Endothelial cell of umbilical vein (primary cell): ENCODE data around the gene OR8G5. TPM values are rescaled to one million over a fixed set of nuclear protein-coding genes. Genes with fewer than 3 reads are reported as not detected.

Experiments used
- BruUV-seq: library from RNA; stranded (reverse); fragments of 400-500 nt; replicated peaks from 2 replicates; lab custom pipeline; 2021; lab: Mats Ljungman, UMichigan
- CTCF ChIA-PET: fragments of 300-600, 350-600 bp; sonication (Branson Sonifier 250); formaldehyde crosslinking; loops from one replicate; lab custom pipeline; 2021; ENCODE audit warnings: antibody characterized with exemption, inconsistent platforms; lab: Charles Lee
- POLR2A ChIA-PET: fragments of 300-600, 350-600 bp; sonication (Branson Sonifier 250); formaldehyde crosslinking; loops from one replicate; lab custom pipeline; 2021; ENCODE audit warnings: antibody characterized with exemption, inconsistent platforms; lab: Charles Lee
- DNase-seq: peaks from one replicate; pipeline ENCODE4 v3.0.0-alpha.2; 2011; ENCODE audit warnings: low read depth, low spot score
- FAIRE-seq: peaks from 2 replicates; lab custom pipeline; 2011; peaks lifted over from hg19 to GRCh38; lab: Jason Lieb, UNC
- H2AFZ ChIP-seq: 2 replicates; pipeline ENCODE4 v1.6.0; 2012; ENCODE audit warnings: low read depth, low read length, control low read depth, inconsistent platforms
- H3K27ac ChIP-seq: 2 replicates; pipeline ENCODE4 v1.5.1; 2011; ENCODE audit warnings: low read depth, mild to moderate bottlenecking, control low read depth, low read length, moderate library complexity; ENCODE audit not compliant: insufficient read depth
- H3K27me3 ChIP-seq, 2 experiments: 2 replicates each; pipeline versions ENCODE4 v1.6.0 to v1.6.1; 2011; ENCODE audit warnings: low read length in 2 of 2, mixed read lengths in 1 of 2; ENCODE audit not compliant: control insufficient read depth in 2 of 2, insufficient read depth in 2 of 2
- H3K36me3 ChIP-seq, 2 experiments: 2 replicates in 1 of 2; 3 replicates in 1 of 2; pipeline ENCODE4 v1.5.1; 2011; ENCODE audit warnings: low read length in 2 of 2, mild to moderate bottlenecking in 1 of 2, moderate library complexity in 1 of 2; ENCODE audit not compliant: control insufficient read depth in 2 of 2, insufficient read depth in 2 of 2; ENCODE audit errors: extremely low read depth in 1 of 2
- H3K4me1 ChIP-seq: 3 replicates; pipeline ENCODE4 v1.5.1; 2011; ENCODE audit warnings: mild to moderate bottlenecking, low read length; ENCODE audit not compliant: control insufficient read depth, insufficient read depth; ENCODE audit errors: extremely low read depth
- H3K4me2 ChIP-seq: 2 replicates; pipeline ENCODE4 v1.6.1; 2011; ENCODE audit warnings: low read length, control low read depth, mixed read lengths; ENCODE audit not compliant: insufficient read depth
- H3K4me3 ChIP-seq, 3 experiments: fragments of 200-600 bp in 1 of 3; sonication (generic), shearing (Covaris generic) in 1 of 3; replicated peaks in 1 of 3; 2 replicates each; pipeline ENCODE4 v1.5.1; 2011 to 2016; ENCODE audit warnings: control low read depth in 3 of 3, low read length in 3 of 3, mild to moderate bottlenecking in 2 of 3, inconsistent platforms in 1 of 3, low read depth in 1 of 3, moderate library complexity in 1 of 3; ENCODE audit not compliant: insufficient read depth in 1 of 3
- H3K79me2 ChIP-seq: 2 replicates; pipeline ENCODE4 v1.6.0; 2012; ENCODE audit warnings: low read length, inconsistent platforms; ENCODE audit not compliant: control insufficient read depth, insufficient read depth
- H3K9ac ChIP-seq: replicated peaks from 2 replicates; pipeline ENCODE3; 2011; ENCODE audit warnings: low read length, control low read depth; ENCODE audit not compliant: insufficient read depth; ENCODE audit errors: extremely low read depth
- H3K9me1 ChIP-seq: replicated peaks from 3 replicates; pipeline ENCODE4 v1.6.0; 2011; ENCODE audit warnings: mild to moderate bottlenecking, low read length; ENCODE audit not compliant: control insufficient read depth, insufficient read depth; ENCODE audit errors: extremely low read depth
- H3K9me3 ChIP-seq: replicated peaks from 2 replicates; pipeline ENCODE4 v1.5.1; 2012; ENCODE audit warnings: low read length, inconsistent platforms; ENCODE audit not compliant: control insufficient read depth, insufficient read depth
- H4K20me1 ChIP-seq: replicated peaks from 2 replicates; pipeline ENCODE3; 2011; ENCODE audit warnings: mild to moderate bottlenecking, low read length; ENCODE audit not compliant: control insufficient read depth, insufficient read depth; ENCODE audit errors: extremely low read depth
- EZH2 ChIP-seq: IDR thresholded peaks from 2 replicates; pipeline ENCODE4 v1.6.1; 2012; ENCODE audit warnings: borderline replicate concordance, low read depth, mild to moderate bottlenecking, moderate library complexity, low read length, inconsistent platforms; ENCODE audit not compliant: severe bottlenecking
- FOS ChIP-seq: IDR thresholded peaks from 2 replicates; pipeline ENCODE4 v1.6.1; 2011; ENCODE audit warnings: mild to moderate bottlenecking, low read length, moderate library complexity, borderline replicate concordance; ENCODE audit not compliant: insufficient read depth
- GATA2 ChIP-seq: IDR thresholded peaks from 2 replicates; pipeline ENCODE4 v1.7.0; 2011; ENCODE audit warnings: low read depth, mild to moderate bottlenecking, moderate library complexity, mixed read lengths, low read length; ENCODE audit not compliant: insufficient read length, insufficient read depth
- JUN ChIP-seq: IDR thresholded peaks from 2 replicates; pipeline ENCODE4 v1.6.1; 2011; ENCODE audit warnings: borderline replicate concordance, low read depth; ENCODE audit not compliant: insufficient read length, insufficient read depth
- MYC ChIP-seq: IDR thresholded peaks from one replicate; pipeline ENCODE4 v1.6.1; 2011; ENCODE audit warnings: mild to moderate bottlenecking, low read depth, low read length
- POLR2A ChIP-seq: IDR thresholded peaks from 2 replicates; pipeline ENCODE4 v1.6.1; 2012; ENCODE audit warnings: low read depth, mild to moderate bottlenecking, control low read depth, low read length
- POLR2AphosphoS5 ChIP-seq: IDR thresholded peaks from 2 replicates; pipeline ENCODE4 v1.6.1; 2012; ENCODE audit warnings: low read depth, mild to moderate bottlenecking, control low read depth, low read length, moderate library complexity; ENCODE audit not compliant: insufficient read depth
- dilution Hi-C: fragments of 300-500 bp; cut with MboI; formaldehyde crosslinking; loops from one replicate; pipeline ENCODE4 v1.15.0; 2019; ENCODE audit warnings: low sequenced_read_pairs; ENCODE audit not compliant: extremely low pct_ligation_motif_present
- intact Hi-C: fragments of 100-400 bp; cut with micrococcal nuclease; formaldehyde crosslinking; loops from one replicate; pipeline ENCODE4 v1.10.0; 2022
- polyA plus RNA-seq, 4 experiments: library from polyadenylated mRNA; depleted of rRNA in 3 of 4; stranded (reverse) in 3 of 4; unstranded in 1 of 4; fragments of >200 nt; gene quantifications; 2 replicates each; pipeline versions ENCODE4 v1.2.1 to v1.2.3, GENCODE V29; 2011 to 2012; ENCODE audit warnings: missing spikeins in 1 of 4
- total RNA-seq: library from RNA; stranded (reverse); gene quantifications from 2 replicates; pipeline ENCODE4 v1.2.3, GENCODE V29; 2021
- TF ChIP-seq, protein P1 (sequence below), 2 donors: IDR thresholded peaks; 1 replicate in 1 of 2; 2 replicates in 1 of 2; pipeline ENCODE4 v1.5.1; 2011; ENCODE audit warnings: low read length in 2 of 2, mild to moderate bottlenecking in 2 of 2, moderate library complexity in 2 of 2, control low read depth in 1 of 2, inconsistent platforms in 1 of 2, low read depth in 1 of 2; ENCODE audit not compliant: insufficient read depth in 1 of 2; ENCODE audit errors: extremely low read depth in 1 of 2
- TF ChIP-seq, protein P2 (sequence below): IDR thresholded peaks from 2 replicates; pipeline ENCODE4 v1.6.1; 2011; ENCODE audit not compliant: insufficient read depth, insufficient read length

OR8G5 gene
- total and polyA plus RNA-seq, 2 donors (not counting 3 experiments of a cell fraction or from before 2014, with no cell fraction given) = not detected

DNA sequence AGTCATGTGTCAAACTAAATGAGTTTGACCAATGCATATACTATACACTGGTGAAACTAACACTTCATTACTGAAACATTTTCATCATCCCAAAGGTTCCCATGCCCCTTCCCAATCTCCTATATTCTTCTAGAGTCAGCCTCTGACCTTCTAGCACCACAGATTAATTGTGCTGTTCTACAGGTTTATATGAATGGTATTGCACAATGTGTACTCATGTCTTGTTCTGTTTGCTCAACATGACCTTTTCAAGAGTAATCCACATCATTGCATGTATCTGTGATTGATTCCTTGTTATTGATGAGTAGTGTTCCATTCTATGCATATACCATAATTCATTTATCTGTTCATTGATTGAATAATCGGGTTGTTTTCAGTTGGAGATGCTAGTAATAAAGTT is 22.8 kb upstream of the OR8G5 start:
- no peak for DNase-seq
- H3K36me3 ChIP-seq = no peaks in the 10 kb centered on the region
- no peaks in the 10 kb centered on the region for H3K9me1 ChIP-seq
- ChIA-PET POLR2A (no interaction called here), CTCF (no interaction called here)
- no peak overlapping the region for H2AFZ ChIP-seq
- no TSS peak for BruUV-seq
- no peaks in the 10 kb centered on the region for H3K4me1 ChIP-seq
- FAIRE-seq = no peak
- no peak for TF ChIP-seq FOS
- TF ChIP-seq, protein P1, sequence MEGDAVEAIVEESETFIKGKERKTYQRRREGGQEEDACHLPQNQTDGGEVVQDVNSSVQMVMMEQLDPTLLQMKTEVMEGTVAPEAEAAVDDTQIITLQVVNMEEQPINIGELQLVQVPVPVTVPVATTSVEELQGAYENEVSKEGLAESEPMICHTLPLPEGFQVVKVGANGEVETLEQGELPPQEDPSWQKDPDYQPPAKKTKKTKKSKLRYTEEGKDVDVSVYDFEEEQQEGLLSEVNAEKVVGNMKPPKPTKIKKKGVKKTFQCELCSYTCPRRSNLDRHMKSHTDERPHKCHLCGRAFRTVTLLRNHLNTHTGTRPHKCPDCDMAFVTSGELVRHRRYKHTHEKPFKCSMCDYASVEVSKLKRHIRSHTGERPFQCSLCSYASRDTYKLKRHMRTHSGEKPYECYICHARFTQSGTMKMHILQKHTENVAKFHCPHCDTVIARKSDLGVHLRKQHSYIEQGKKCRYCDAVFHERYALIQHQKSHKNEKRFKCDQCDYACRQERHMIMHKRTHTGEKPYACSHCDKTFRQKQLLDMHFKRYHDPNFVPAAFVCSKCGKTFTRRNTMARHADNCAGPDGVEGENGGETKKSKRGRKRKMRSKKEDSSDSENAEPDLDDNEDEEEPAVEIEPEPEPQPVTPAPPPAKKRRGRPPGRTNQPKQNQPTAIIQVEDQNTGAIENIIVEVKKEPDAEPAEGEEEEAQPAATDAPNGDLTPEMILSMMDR (IDR thresholded peaks at IDR 0.05; ENCODE audit: extremely low read depth in 1 of 2, insufficient read depth in 1 of 2, low read depth in 1 of 2, low read length in 2 of 2) = no peak
- no peak for TF ChIP-seq GATA2
- TF ChIP-seq, protein P2, sequence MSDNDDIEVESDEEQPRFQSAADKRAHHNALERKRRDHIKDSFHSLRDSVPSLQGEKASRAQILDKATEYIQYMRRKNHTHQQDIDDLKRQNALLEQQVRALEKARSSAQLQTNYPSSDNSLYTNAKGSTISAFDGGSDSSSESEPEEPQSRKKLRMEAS = no peak
- no peak for TF ChIP-seq EZH2
- TF ChIP-seq JUN = no peak
- TF ChIP-seq POLR2AphosphoS5 = no peak
- no peak for TF ChIP-seq MYC
- TF ChIP-seq POLR2A = no peak
- no peak overlapping the region for H3K4me3 ChIP-seq
- H3K79me2 ChIP-seq = no peaks in the 10 kb centered on the region
- no peaks in the 10 kb centered on the region for H3K27me3 ChIP-seq
- dilution Hi-C loops = no loop called here
- no peaks in the 10 kb centered on the region for H3K9me3 ChIP-seq
- no peak overlapping the region for H3K27ac ChIP-seq
- no peak overlapping the region for H3K4me2 ChIP-seq
- intact Hi-C loops = no loop called here
- H4K20me1 ChIP-seq = no peaks in the 10 kb centered on the region
- no peak overlapping the region for H3K9ac ChIP-seq
